ENCODE data around the gene PTGIS.
"Not testable (repeated sequence)": the region's sequence is repeated elsewhere in the genome, so short reads cannot be mapped to it uniquely, and the experiment has no call there.

The PTGIS gene

DNA sequence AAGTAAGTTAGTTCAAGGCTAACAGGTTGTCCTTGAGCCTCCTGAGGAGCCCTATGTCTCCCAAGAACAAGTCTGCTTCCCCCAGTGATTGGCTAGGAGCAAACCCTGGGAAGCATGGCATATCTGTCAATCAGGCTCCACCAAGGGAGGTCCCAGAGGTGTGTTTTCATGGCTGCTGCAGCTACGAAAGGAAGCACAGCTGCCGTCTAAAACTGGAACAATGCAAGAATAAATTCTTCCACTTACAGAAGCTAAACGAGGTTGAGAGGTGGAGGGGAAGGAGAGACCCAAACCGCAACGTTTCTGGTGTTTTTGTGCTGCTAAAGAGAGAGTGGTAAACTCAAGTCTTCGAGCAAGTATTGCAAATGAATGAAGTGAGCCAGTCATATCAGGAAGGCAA is 4.9 kb upstream of the PTGIS start:
- no peak overlapping the region for H3K4me3 ChIP-seq (ENCODE audit: low read depth, low read length)
- no peak overlapping the region for H3K27ac ChIP-seq (ENCODE audit: low read depth, low read length)
- H3K27me3 ChIP-seq (ENCODE audit: control insufficient read depth, insufficient read depth, low read length) = no peaks in the 10 kb centered on the region
- no peak overlapping the region for H3K9ac ChIP-seq (ENCODE audit: low read length)
- no peaks in the 10 kb centered on the region for H3K9me3 ChIP-seq (ENCODE audit: control insufficient read depth, insufficient read depth, low read depth, low read length)
- no peaks in the 10 kb centered on the region for H3K36me3 ChIP-seq (ENCODE audit: control insufficient read depth, insufficient read depth, low read length)
- peaks cover 30% of the 10 kb centered on the region for H3K4me1 ChIP-seq (ENCODE audit: control insufficient read depth, insufficient read depth, low read length)

- peaks cover 34% of the 10 kb centered on the region for H3K4me1 ChIP-seq (ENCODE audit: control insufficient read depth, insufficient read depth, low read length)
- H3K36me3 ChIP-seq (ENCODE audit: control insufficient read depth, insufficient read depth, low read length) = no peaks in the 10 kb centered on the region
- no peak overlapping the region for H3K27ac ChIP-seq (ENCODE audit: low read depth, low read length)
- H3K9ac ChIP-seq (ENCODE audit: low read length) = no peak overlapping the region
- H3K4me3 ChIP-seq (ENCODE audit: low read depth, low read length) = no peak overlapping the region
- no peaks in the 10 kb centered on the region for H3K27me3 ChIP-seq (ENCODE audit: control insufficient read depth, insufficient read depth, low read length)
- H3K9me3 ChIP-seq (ENCODE audit: control insufficient read depth, insufficient read depth, low read depth, low read length) = no peaks in the 10 kb centered on the region
These were observed 3.6 kb upstream of the PTGIS start for GRCh38 chr20:49571553-49571835.

DNA sequence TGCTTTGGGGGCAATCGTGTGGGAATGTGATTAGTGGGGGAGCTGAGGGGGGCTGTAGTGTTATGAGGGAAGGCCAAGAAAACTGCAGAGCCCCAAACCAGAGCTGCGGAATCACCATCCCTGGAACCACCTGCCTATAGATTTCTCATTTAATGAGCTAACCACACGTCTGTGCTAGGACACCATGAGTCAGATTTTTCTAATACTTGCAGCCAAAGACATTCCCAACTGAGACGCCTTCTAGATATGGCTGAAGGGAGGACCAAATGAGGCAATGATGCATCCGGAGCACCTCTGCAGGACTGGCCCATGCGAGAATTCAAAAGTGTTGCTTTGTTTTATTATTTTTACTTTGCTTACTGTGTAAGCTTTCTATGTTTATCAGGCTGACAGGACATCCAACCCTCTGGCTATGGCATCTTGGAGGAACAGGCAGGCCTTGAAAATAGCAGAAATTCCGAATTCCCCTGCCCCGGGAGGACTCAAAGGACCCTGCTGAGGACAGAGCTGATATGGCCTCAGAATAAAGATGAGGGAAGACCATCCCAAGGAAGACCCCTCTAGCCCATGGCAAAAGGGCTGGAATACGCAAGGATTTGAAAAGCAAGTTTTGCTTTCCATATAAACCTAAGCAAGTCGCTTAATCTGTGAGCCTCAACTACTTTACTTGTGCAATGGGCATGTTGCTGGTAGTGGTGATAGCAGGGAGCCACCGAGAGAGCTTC is 3.1 kb upstream of the PTGIS start:
- Histone ChIP-seq H3K27ac (ENCODE audit: low read depth, low read length) (no peak overlapping the region), H3K4me3 (ENCODE audit: low read depth, low read length) (no peak overlapping the region), H3K36me3 (ENCODE audit: control insufficient read depth, insufficient read depth, low read length) (no peaks in the 10 kb centered on the region), H3K4me1 (ENCODE audit: control insufficient read depth, insufficient read depth, low read length) (peaks cover 35% of the 10 kb centered on the region), H3K27me3 (ENCODE audit: control insufficient read depth, insufficient read depth, low read length) (no peaks in the 10 kb centered on the region), H3K9ac (ENCODE audit: low read length) (no peak overlapping the region), H3K9me3 (ENCODE audit: control insufficient read depth, insufficient read depth, low read depth, low read length) (no peaks in the 10 kb centered on the region)

DNA sequence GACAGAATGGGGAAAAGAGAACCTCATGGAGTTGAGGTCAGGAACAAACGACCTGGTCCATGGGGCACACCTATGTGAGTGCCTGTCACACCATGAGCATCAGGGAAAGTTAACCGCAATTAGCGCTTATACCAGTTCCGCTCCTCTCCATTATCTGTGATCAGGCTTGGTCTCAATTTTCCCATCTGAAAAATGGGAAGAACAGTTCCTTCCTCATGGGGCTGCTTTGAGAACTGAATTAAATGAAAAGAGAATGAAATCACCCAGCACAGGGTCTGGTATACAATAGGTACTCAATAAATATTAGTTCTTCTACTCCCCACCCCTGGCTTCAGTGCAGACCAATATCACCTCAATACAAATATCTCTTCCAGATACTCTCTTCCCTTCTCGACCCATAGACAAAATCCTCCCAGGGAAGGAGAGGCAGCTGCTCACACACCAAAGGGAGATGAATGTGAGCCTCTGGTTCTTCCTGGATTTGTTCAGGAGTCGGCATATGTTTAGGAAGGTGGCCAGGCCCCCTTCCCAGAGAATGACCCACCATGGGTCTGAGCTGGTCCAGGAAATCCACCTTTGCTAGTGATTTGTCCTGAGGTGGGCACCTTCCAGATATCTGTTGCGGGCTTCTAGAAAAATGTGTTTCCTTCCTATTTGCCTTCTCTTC is 2.4 kb upstream of the PTGIS start:
- no peak overlapping the region for H3K4me3 ChIP-seq (ENCODE audit: low read depth, low read length)
- no peaks in the 10 kb centered on the region for H3K9me3 ChIP-seq (ENCODE audit: control insufficient read depth, insufficient read depth, low read depth, low read length)
- H3K36me3 ChIP-seq (ENCODE audit: control insufficient read depth, insufficient read depth, low read length) = no peaks in the 10 kb centered on the region
- no peaks in the 10 kb centered on the region for H3K27me3 ChIP-seq (ENCODE audit: control insufficient read depth, insufficient read depth, low read length)
- peaks cover 35% of the 10 kb centered on the region for H3K4me1 ChIP-seq (ENCODE audit: control insufficient read depth, insufficient read depth, low read length)
- no peak overlapping the region for H3K27ac ChIP-seq (ENCODE audit: low read depth, low read length)
- no peak overlapping the region for H3K9ac ChIP-seq (ENCODE audit: low read length)

GRCh38 chr20:49569411-49570115 is 1.6 kb upstream of the PTGIS start:
- peak overlapping the region; percentile 55; the same call in 1 of the 2 replicates for H3K4me3 ChIP-seq (ENCODE audit: low read depth, low read length)
- H3K27ac ChIP-seq (ENCODE audit: low read depth, low read length) = no peak overlapping the region
- no peaks in the 10 kb centered on the region for H3K27me3 ChIP-seq (ENCODE audit: control insufficient read depth, insufficient read depth, low read length)
- no peaks in the 10 kb centered on the region for H3K36me3 ChIP-seq (ENCODE audit: control insufficient read depth, insufficient read depth, low read length)
- H3K9me3 ChIP-seq (ENCODE audit: control insufficient read depth, insufficient read depth, low read depth, low read length) = no peaks in the 10 kb centered on the region
- H3K4me1 ChIP-seq (ENCODE audit: control insufficient read depth, insufficient read depth, low read length) = peaks cover 35% of the 10 kb centered on the region
- H3K9ac ChIP-seq (ENCODE audit: low read length) = no peak overlapping the region

DNA sequence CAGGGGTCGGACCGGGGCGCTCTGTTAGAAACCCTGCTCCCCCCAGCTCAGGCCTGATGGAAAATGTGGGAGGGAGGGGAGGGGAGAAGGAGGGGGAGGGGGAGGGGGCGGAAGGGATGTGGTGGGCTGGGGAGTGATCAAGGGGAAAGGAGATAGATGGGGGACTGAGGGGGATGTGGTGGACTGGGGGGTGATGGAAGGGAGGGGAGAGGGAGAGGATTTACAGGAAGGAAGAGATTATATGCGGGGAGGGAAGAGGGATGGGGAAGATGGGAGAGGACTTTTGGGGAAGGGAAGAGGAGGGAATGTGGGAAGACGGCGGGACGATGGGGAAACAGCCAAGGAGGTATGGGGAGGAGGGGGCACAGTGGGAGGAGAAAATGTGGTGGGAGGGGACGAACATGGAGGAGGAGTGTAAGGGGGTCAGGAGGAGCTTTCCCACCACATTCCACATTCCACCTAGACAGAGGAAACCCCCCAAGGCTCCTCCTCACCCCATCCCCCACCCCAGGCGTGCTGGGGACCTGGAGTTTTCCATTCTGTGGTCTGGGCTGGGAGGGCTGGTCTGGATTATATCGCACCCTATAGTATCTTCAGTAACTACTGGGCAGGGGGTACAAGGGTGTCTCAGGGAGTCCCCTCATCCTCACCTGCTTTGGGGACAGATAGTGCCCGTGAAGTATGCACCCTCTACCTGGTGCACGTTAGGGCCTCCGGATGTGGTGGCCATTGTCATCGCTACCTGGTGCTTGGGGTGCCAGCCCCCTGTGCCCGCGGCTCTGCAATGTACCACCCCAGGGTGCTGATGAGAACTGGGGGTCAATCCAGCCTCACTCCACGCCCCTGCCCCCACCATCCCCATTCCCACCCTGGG is 578 bp upstream of the PTGIS start:
- no peaks in the 10 kb centered on the region for H3K9me3 ChIP-seq (ENCODE audit: control insufficient read depth, insufficient read depth, low read depth, low read length)
- H3K27me3 ChIP-seq (ENCODE audit: control insufficient read depth, insufficient read depth, low read length) = no peaks in the 10 kb centered on the region
- no peaks in the 10 kb centered on the region for H3K36me3 ChIP-seq (ENCODE audit: control insufficient read depth, insufficient read depth, low read length)
- H3K4me3 ChIP-seq (ENCODE audit: low read depth, low read length) = peak overlapping the region; percentile 55
- H3K27ac ChIP-seq (ENCODE audit: low read depth, low read length) = 0 out of 2 replicates have a peak overlapping the region, but pooled peaks have one; percentile 24
- peak overlapping the region; percentile 52 for H3K9ac ChIP-seq (ENCODE audit: low read length)
- H3K4me1 ChIP-seq (ENCODE audit: control insufficient read depth, insufficient read depth, low read length) = peaks cover 35% of the 10 kb centered on the region

- Histone ChIP-seq H3K36me3 (ENCODE audit: control insufficient read depth, insufficient read depth, low read length) (no peaks in the 10 kb centered on the region), H3K4me1 (ENCODE audit: control insufficient read depth, insufficient read depth, low read length) (peaks cover 33% of the 10 kb centered on the region), H3K27ac (ENCODE audit: low read depth, low read length) (no peak overlapping the region), H3K4me3 (ENCODE audit: low read depth, low read length) (peak overlapping the region; percentile 80), H3K9me3 (ENCODE audit: control insufficient read depth, insufficient read depth, low read depth, low read length) (no peaks in the 10 kb centered on the region), H3K9ac (ENCODE audit: low read length) (no peak overlapping the region), H3K27me3 (ENCODE audit: control insufficient read depth, insufficient read depth, low read length) (no peaks in the 10 kb centered on the region)
These were observed 1.3 kb downstream of the PTGIS start for GRCh38 chr20:49566401-49567364.

GRCh38 chr20:49564991-49565390 is 2.9 kb downstream of the PTGIS start:
- H3K27me3 ChIP-seq (ENCODE audit: control insufficient read depth, insufficient read depth, low read length); H3K9me3 ChIP-seq (ENCODE audit: control insufficient read depth, insufficient read depth, low read depth, low read length); H3K27ac ChIP-seq (ENCODE audit: low read depth, low read length); H3K4me3 ChIP-seq (ENCODE audit: low read depth, low read length); H3K9ac ChIP-seq (ENCODE audit: low read length); H3K36me3 ChIP-seq (ENCODE audit: control insufficient read depth, insufficient read depth, low read length): not testable (repeated sequence)
- H3K4me1 ChIP-seq (ENCODE audit: control insufficient read depth, insufficient read depth, low read length) = peaks cover 35% of the 10 kb centered on the region

DNA sequence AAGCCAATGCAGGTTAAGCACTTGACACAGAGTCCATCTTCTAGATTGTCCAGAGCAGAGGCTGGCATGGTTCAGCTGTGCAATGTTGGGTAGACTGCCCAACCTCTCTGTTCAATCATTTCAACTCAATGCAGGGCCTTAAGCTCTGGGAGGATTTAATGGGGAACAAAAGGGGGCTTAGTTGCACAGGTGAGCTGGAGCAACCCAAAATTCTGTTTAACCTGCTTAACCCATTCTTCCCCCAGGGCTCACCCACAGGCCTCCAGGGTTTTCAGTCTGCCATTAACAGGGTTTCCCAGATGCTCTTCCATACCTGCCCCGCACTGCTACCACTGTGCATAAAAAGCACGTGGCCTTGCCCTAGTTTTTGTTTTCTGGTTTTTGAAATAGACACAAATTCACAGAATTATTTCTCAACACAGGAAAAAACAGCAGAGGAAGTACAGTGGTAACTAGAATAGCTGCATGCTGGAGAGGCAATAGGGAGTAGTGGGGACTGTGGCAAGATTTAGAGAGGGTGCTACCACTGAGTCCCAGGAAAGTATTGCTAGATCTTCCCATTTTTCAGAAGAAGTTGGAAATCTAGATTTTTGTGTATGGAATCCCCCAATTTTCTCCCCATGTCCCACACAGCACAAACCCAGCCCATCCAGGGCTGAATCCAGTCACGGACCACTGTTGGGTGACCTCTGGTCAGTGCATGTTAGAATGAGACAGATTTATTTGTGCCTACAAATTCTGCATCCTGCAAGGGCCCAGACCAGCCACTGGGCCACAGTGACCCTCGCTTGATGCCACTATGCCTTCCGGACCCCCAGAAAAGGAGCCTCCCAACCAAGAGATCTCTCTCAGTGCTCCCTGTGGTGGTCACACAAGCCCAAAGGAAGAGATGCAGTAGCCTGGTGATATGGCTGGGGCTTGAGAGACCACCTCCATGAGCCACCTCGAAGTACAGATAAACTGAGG is 4.6 kb downstream of the PTGIS start:
- Histone ChIP-seq H3K4me1 (ENCODE audit: control insufficient read depth, insufficient read depth, low read length) (peaks cover 22% of the 10 kb centered on the region), H3K9ac (ENCODE audit: low read length) (no peak overlapping the region), H3K9me3 (ENCODE audit: control insufficient read depth, insufficient read depth, low read depth, low read length) (no peaks in the 10 kb centered on the region), H3K27me3 (ENCODE audit: control insufficient read depth, insufficient read depth, low read length) (no peaks in the 10 kb centered on the region), H3K27ac (ENCODE audit: low read depth, low read length) (no peak overlapping the region), H3K36me3 (ENCODE audit: control insufficient read depth, insufficient read depth, low read length) (peaks cover 3% of the 10 kb centered on the region; the same call in 1 of the 2 replicates), H3K4me3 (ENCODE audit: low read depth, low read length) (no peak overlapping the region)

Measured in HUES6 (cell line).